Measurements from ENCODE around the gene PSMG4. TPM values are rescaled to one million over a fixed set of nuclear protein-coding genes. Genes with fewer than 3 reads are reported as not detected.

Gene PSMG4
- total RNA-seq (10 to 100 TPM; 39.2 to 39.4 TPM), polyA plus RNA-seq (10 to 100 TPM; 66.4 to 69.4 (median 67.2) TPM), total RNA-seq (19.0 to 44.0 (median 40.5) reads per million in 6 experiments)

GRCh38 chr6:3258720-3259490, at the start of gene PSMG4:
Gene PSMG4, plus strand, starts transcription at chr6:3258947. Its CDS starts 76 bp downstream, at chr6:3259023.
- ATAC-seq (peak; percentile 80 to 83), DNase-seq (peak; percentile 82 to 95 (median 91))
- peaks cover 0 to 1% (median 0%) of the 10 kb centered on the region in 9 donors for H3K9me3 Mint-ChIP-seq
- H3K36me3 Mint-ChIP-seq, result peaks cover 3 to 10% (median 7%) of the 10 kb centered on the region in 3 donors
- POLR2A ChIA-PET, result interaction anchor here (0.5 to 2.2 kb wide), 16 partner anchors 28 to 1744 kb away, joined by 3 to 9 read pairs (median 3); partner anchors contain the start of gene NQO2
- H3K4me1 Mint-ChIP-seq, result peaks cover 29 to 44% (median 41%) of the 10 kb centered on the region in 4 donors
- H3K4me3 Mint-ChIP-seq, result peak within 1 kb of the TSS; percentile 93 to 100 (median 97)
- H3K27ac Mint-ChIP-seq, result peak within 1 kb of the TSS; percentile 84 to 98 (median 94)
- H3K27me3 Mint-ChIP-seq, result peaks cover 0 to 6% (median 0%) of the 10 kb centered on the region in 5 donors

- Mint-ChIP-seq H3K4me1 (peaks cover 0 to 6% (median under 1%) of the 10 kb centered on the region in 4 donors), H3K4me3 (peak overlapping the region in 1 of 10 donors; percentile 31), H3K27ac (peak overlapping the region in 1 of 10 donors; percentile 74), H3K9me3 (peaks cover 0 to 6% (median 4%) of the 10 kb centered on the region in 9 donors), H3K36me3 (peaks cover 0 to 5% (median 0%) of the 10 kb centered on the region in 3 donors), H3K27me3 (peaks cover 9 to 45% (median 28%) of the 10 kb centered on the region in 5 donors)
- ATAC-seq (no peak), DNase-seq (no peak)
- POLR2A ChIA-PET, result no interaction called here
Observed at GRCh38 chr6:3209114-3210023, 49.4 kb upstream of the PSMG4 start.

- POLR2A ChIA-PET, result no interaction called here
- H3K27ac Mint-ChIP-seq, result peak overlapping the region in 1 of 10 donors; percentile 74
- ATAC-seq (no peak), DNase-seq (no peak)
- H3K4me3 Mint-ChIP-seq, result no peak overlapping the region
- no peaks in the 10 kb centered on the region for H3K36me3 Mint-ChIP-seq
- peaks cover 0 to 3% (median under 1%) of the 10 kb centered on the region in 4 donors for H3K4me1 Mint-ChIP-seq
- H3K27me3 Mint-ChIP-seq, result peaks cover 9 to 45% (median 28%) of the 10 kb centered on the region in 5 donors
- peaks cover 0 to 2% (median 0%) of the 10 kb centered on the region in 9 donors for H3K9me3 Mint-ChIP-seq
Observed at GRCh38 chr6:3210024-3210610, 48.6 kb upstream of the PSMG4 start.

- no peak overlapping the region for H3K27ac Mint-ChIP-seq
- no peak for ATAC-seq
- peaks cover 14 to 52% (median 33%) of the 10 kb centered on the region in 5 donors for H3K27me3 Mint-ChIP-seq
- H3K4me3 Mint-ChIP-seq, result no peak overlapping the region
- DNase-seq, result no peak
- no peaks in the 10 kb centered on the region for H3K9me3 Mint-ChIP-seq
- H3K4me1 Mint-ChIP-seq, result peaks cover 0 to 3% (median under 1%) of the 10 kb centered on the region in 4 donors
- H3K36me3 Mint-ChIP-seq, result no peaks in the 10 kb centered on the region
- POLR2A ChIA-PET, result no interaction called here
Observed at GRCh38 chr6:3211681-3212080, 47.1 kb upstream of the PSMG4 start.

- Mint-ChIP-seq H3K4me1 (peaks cover 0 to 3% (median under 1%) of the 10 kb centered on the region in 4 donors), H3K9me3 (no peaks in the 10 kb centered on the region), H3K4me3 (no peak overlapping the region), H3K27me3 (peaks cover 14 to 52% (median 31%) of the 10 kb centered on the region in 5 donors), H3K36me3 (no peaks in the 10 kb centered on the region), H3K27ac (no peak overlapping the region)
- POLR2A ChIA-PET, result no interaction called here
- DNase-seq, result no peak
- ATAC-seq, result no peak
Observed at GRCh38 chr6:3212261-3212660, 46.5 kb upstream of the PSMG4 start.

GRCh38 chr6:3213334-3213695, 45.4 kb upstream of the PSMG4 start:
- ATAC-seq (no peak), DNase-seq (no peak)
- Mint-ChIP-seq H3K27ac (no peak overlapping the region), H3K4me1 (peaks cover 0 to 3% (median under 1%) of the 10 kb centered on the region in 4 donors), H3K4me3 (no peak overlapping the region), H3K9me3 (no peaks in the 10 kb centered on the region), H3K36me3 (no peaks in the 10 kb centered on the region), H3K27me3 (peaks cover 23 to 56% (median 36%) of the 10 kb centered on the region in 5 donors)
- POLR2A ChIA-PET, result no interaction called here

GRCh38 chr6:3214898-3215297, 43.8 kb upstream of the PSMG4 start:
- peaks cover 24 to 58% (median 41%) of the 10 kb centered on the region in 5 donors for H3K27me3 Mint-ChIP-seq
- no peak for DNase-seq
- no peaks in the 10 kb centered on the region for H3K36me3 Mint-ChIP-seq
- no peak overlapping the region for H3K27ac Mint-ChIP-seq
- no peak for ATAC-seq
- H3K4me3 Mint-ChIP-seq, result no peak overlapping the region
- H3K4me1 Mint-ChIP-seq, result no peaks in the 10 kb centered on the region
- POLR2A ChIA-PET, result interaction anchor here (0.7 kb wide), 1 partner anchor 29 kb away, joined by 6 read pairs; no protein-coding TSS in a partner anchor
- no peaks in the 10 kb centered on the region for H3K9me3 Mint-ChIP-seq

GRCh38 chr6:3217286-3217685, 41.5 kb upstream of the PSMG4 start:
- no peak for ATAC-seq
- POLR2A ChIA-PET, result no interaction called here
- no peaks in the 10 kb centered on the region for H3K36me3 Mint-ChIP-seq
- H3K27ac Mint-ChIP-seq, result no peak overlapping the region
- no peak for DNase-seq
- H3K4me3 Mint-ChIP-seq, result no peak overlapping the region
- peaks cover 23 to 60% (median 45%) of the 10 kb centered on the region in 5 donors for H3K27me3 Mint-ChIP-seq
- no peaks in the 10 kb centered on the region for H3K4me1 Mint-ChIP-seq
- H3K9me3 Mint-ChIP-seq, result peaks cover 0 to 9% (median 0%) of the 10 kb centered on the region in 9 donors

GRCh38 chr6:3218266-3218665, 40.5 kb upstream of the PSMG4 start:
- peaks cover 18 to 54% (median 42%) of the 10 kb centered on the region in 5 donors for H3K27me3 Mint-ChIP-seq
- POLR2A ChIA-PET, result no interaction called here
- H3K4me3 Mint-ChIP-seq, result no peak overlapping the region
- H3K36me3 Mint-ChIP-seq, result no peaks in the 10 kb centered on the region
- peaks cover 0 to 10% (median 0%) of the 10 kb centered on the region in 9 donors for H3K9me3 Mint-ChIP-seq
- no peak for DNase-seq
- no peak overlapping the region for H3K27ac Mint-ChIP-seq
- H3K4me1 Mint-ChIP-seq, result no peaks in the 10 kb centered on the region
- no peak for ATAC-seq

GRCh38 chr6:3220366-3220765, 38.4 kb upstream of the PSMG4 start:
- Mint-ChIP-seq H3K9me3 (peaks cover 0 to 10% (median 0%) of the 10 kb centered on the region in 9 donors), H3K4me1 (no peaks in the 10 kb centered on the region), H3K4me3 (no peak overlapping the region), H3K27me3 (peaks cover 18 to 64% (median 44%) of the 10 kb centered on the region in 5 donors), H3K27ac (no peak overlapping the region), H3K36me3 (no peaks in the 10 kb centered on the region)
- POLR2A ChIA-PET, result no interaction called here
- DNase-seq (no peak), ATAC-seq (no peak)

- Mint-ChIP-seq H3K27me3 (peaks cover 10 to 63% (median 45%) of the 10 kb centered on the region in 5 donors), H3K36me3 (no peaks in the 10 kb centered on the region), H3K4me1 (peaks cover 1 to 4% (median 3%) of the 10 kb centered on the region in 4 donors), H3K4me3 (no peak overlapping the region), H3K27ac (no peak overlapping the region), H3K9me3 (peaks cover 0 to 10% (median 0%) of the 10 kb centered on the region in 9 donors)
- no peak for DNase-seq
- POLR2A ChIA-PET, result no interaction called here
- ATAC-seq, result no peak
Observed at GRCh38 chr6:3221578-3221977, 37.2 kb upstream of the PSMG4 start.

- Mint-ChIP-seq H3K36me3 (no peaks in the 10 kb centered on the region), H3K4me1 (peaks cover 4 to 11% (median 8%) of the 10 kb centered on the region in 4 donors), H3K27me3 (peaks cover 13 to 59% (median 40%) of the 10 kb centered on the region in 5 donors), H3K4me3 (no peak overlapping the region), H3K27ac (no peak overlapping the region), H3K9me3 (peaks cover 0 to 10% (median 0%) of the 10 kb centered on the region in 9 donors)
- POLR2A ChIA-PET, result no interaction called here
- ATAC-seq (no peak), DNase-seq (no peak)
Observed at GRCh38 chr6:3222506-3223038, 36.2 kb upstream of the PSMG4 start.

Data from naive thymus-derived CD8-positive, alpha-beta T cell (primary cell).